ENCODE data around the gene CD27. TPM values are rescaled to one million over a fixed set of nuclear protein-coding genes. Genes with fewer than 3 reads are reported as not detected.

CD27 gene
- total RNA-seq, 1 donor, result not detected

GRCh38 chr12:6404390-6404789 is 40.4 kb upstream of the CD27 start:
- H4K20me1 ChIP-seq (ENCODE audit: insufficient read depth, low read length), result no peaks in the 10 kb centered on the region
- H3K36me3 ChIP-seq (ENCODE audit: insufficient read depth, low read length), result no peaks in the 10 kb centered on the region
- H3K27ac ChIP-seq (ENCODE audit: low read depth, low read length), result no peak overlapping the region
- no peaks in the 10 kb centered on the region for H3K4me1 ChIP-seq (ENCODE audit: insufficient read depth, low read length)
- H3K4me3 ChIP-seq (ENCODE audit: insufficient read depth, low read length), result no peak overlapping the region
- no peak overlapping the region for H2AFZ ChIP-seq (ENCODE audit: low read length)
- H3K4me2 ChIP-seq (ENCODE audit: insufficient read depth, low read length), result no peak overlapping the region
- TF ChIP-seq CTCF (IDR thresholded peaks at IDR 0.05; ENCODE audit: extremely low read depth, low read depth, low read length), result no peak
- H3K9me3 ChIP-seq (ENCODE audit: low read depth, low read length), result no peaks in the 10 kb centered on the region
- no peaks in the 10 kb centered on the region for H3K79me2 ChIP-seq (ENCODE audit: insufficient read depth, low read length)
- DNase-seq (ENCODE audit: insufficient read length, low spot score, missing footprints), result no peak
- no peaks in the 10 kb centered on the region for H3K27me3 ChIP-seq (ENCODE audit: insufficient read depth, low read length)

GRCh38 chr12:6405963-6406362 is 38.8 kb upstream of the CD27 start:
- Histone ChIP-seq H3K36me3 (ENCODE audit: insufficient read depth, low read length) (no peaks in the 10 kb centered on the region), H3K79me2 (ENCODE audit: insufficient read depth, low read length) (no peaks in the 10 kb centered on the region), H3K4me2 (ENCODE audit: insufficient read depth, low read length) (no peak overlapping the region), H2AFZ (ENCODE audit: low read length) (peak overlapping the region; percentile 56), H3K4me3 (ENCODE audit: insufficient read depth, low read length) (no peak overlapping the region), H3K4me1 (ENCODE audit: insufficient read depth, low read length) (no peaks in the 10 kb centered on the region), H4K20me1 (ENCODE audit: insufficient read depth, low read length) (no peaks in the 10 kb centered on the region), H3K27ac (ENCODE audit: low read depth, low read length) (no peak overlapping the region), H3K27me3 (ENCODE audit: insufficient read depth, low read length) (no peaks in the 10 kb centered on the region), H3K9me3 (ENCODE audit: low read depth, low read length) (no peaks in the 10 kb centered on the region)
- DNase-seq (ENCODE audit: insufficient read length, low spot score, missing footprints), result no peak
- TF ChIP-seq CTCF (IDR thresholded peaks at IDR 0.05; ENCODE audit: extremely low read depth, low read depth, low read length), result no peak

- no peak for DNase-seq (ENCODE audit: insufficient read length, low spot score, missing footprints)
- Histone ChIP-seq H3K4me1 (ENCODE audit: insufficient read depth, low read length) (no peaks in the 10 kb centered on the region), H3K36me3 (ENCODE audit: insufficient read depth, low read length) (no peaks in the 10 kb centered on the region), H2AFZ (ENCODE audit: low read length) (no peak overlapping the region), H4K20me1 (ENCODE audit: insufficient read depth, low read length) (no peaks in the 10 kb centered on the region), H3K79me2 (ENCODE audit: insufficient read depth, low read length) (no peaks in the 10 kb centered on the region), H3K27ac (ENCODE audit: low read depth, low read length) (no peak overlapping the region), H3K9me3 (ENCODE audit: low read depth, low read length) (no peaks in the 10 kb centered on the region), H3K4me2 (ENCODE audit: insufficient read depth, low read length) (no peak overlapping the region), H3K4me3 (ENCODE audit: insufficient read depth, low read length) (no peak overlapping the region), H3K27me3 (ENCODE audit: insufficient read depth, low read length) (no peaks in the 10 kb centered on the region)
- TF ChIP-seq CTCF (IDR thresholded peaks at IDR 0.05; ENCODE audit: extremely low read depth, low read depth, low read length), result no peak
Observed at GRCh38 chr12:6407236-6407954, 37.4 kb upstream of the CD27 start.

- Histone ChIP-seq H3K4me3 (ENCODE audit: insufficient read depth, low read length) (no peak overlapping the region), H2AFZ (ENCODE audit: low read length) (no peak overlapping the region), H3K27me3 (ENCODE audit: insufficient read depth, low read length) (no peaks in the 10 kb centered on the region), H3K4me1 (ENCODE audit: insufficient read depth, low read length) (no peaks in the 10 kb centered on the region), H3K36me3 (ENCODE audit: insufficient read depth, low read length) (no peaks in the 10 kb centered on the region), H4K20me1 (ENCODE audit: insufficient read depth, low read length) (no peaks in the 10 kb centered on the region), H3K9me3 (ENCODE audit: low read depth, low read length) (no peaks in the 10 kb centered on the region), H3K79me2 (ENCODE audit: insufficient read depth, low read length) (no peaks in the 10 kb centered on the region), H3K4me2 (ENCODE audit: insufficient read depth, low read length) (no peak overlapping the region), H3K27ac (ENCODE audit: low read depth, low read length) (no peak overlapping the region)
- TF ChIP-seq CTCF (IDR thresholded peaks at IDR 0.05; ENCODE audit: extremely low read depth, low read depth, low read length), result no peak
- no peak for DNase-seq (ENCODE audit: insufficient read length, low spot score, missing footprints)
Observed at GRCh38 chr12:6416596-6416995, 28.2 kb upstream of the CD27 start.

Measured in osteoblast (primary cell).